ENCODE measurements around the gene PRAF2.
A peak's percentile ranks its signal among the peaks of the same experiment; 100 is the strongest.

Gene PRAF2

GRCh38 chrX:49108641-49109040, 34.8 kb upstream of the PRAF2 start:
- TF ChIP-seq RAD21 (IDR thresholded peaks at IDR 0.05; ENCODE audit: low read depth): no peak
- TF ChIP-seq EP300 (IDR thresholded peaks at IDR 0.05; ENCODE audit: borderline replicate concordance): no peak
- no peak for TF ChIP-seq EGR1 (IDR thresholded peaks at IDR 0.05)
- no peak for TF ChIP-seq USF1 (IDR thresholded peaks at IDR 0.05)
- no peak for TF ChIP-seq TCF12 (IDR thresholded peaks at IDR 0.05; ENCODE audit: low read depth)
- TF ChIP-seq CREB1 (IDR thresholded peaks at IDR 0.05; ENCODE audit: low read depth): no peak
- TF ChIP-seq NFIC (IDR thresholded peaks at IDR 0.05): no peak
- TF ChIP-seq TEAD4 (IDR thresholded peaks at IDR 0.05): no peak
- TF ChIP-seq FOXM1 (IDR thresholded peaks at IDR 0.05; ENCODE audit: borderline replicate concordance, low read depth): no peak
- no peak for TF ChIP-seq MAX (IDR thresholded peaks at IDR 0.05)
- TF ChIP-seq TAF1 (IDR thresholded peaks at IDR 0.05; ENCODE audit: low read depth): no peak
- no peak for TF ChIP-seq REST (IDR thresholded peaks at IDR 0.05; ENCODE audit: low read depth)
- TF ChIP-seq YY1 (IDR thresholded peaks at IDR 0.05; ENCODE audit: low read depth): no peak

- TF ChIP-seq USF1 (IDR thresholded peaks at IDR 0.05) (no peak), MAX (IDR thresholded peaks at IDR 0.05) (no peak), RAD21 (IDR thresholded peaks at IDR 0.05; ENCODE audit: low read depth) (peak; percentile 33), YY1 (IDR thresholded peaks at IDR 0.05; ENCODE audit: low read depth) (no peak)
Measured at GRCh38 chrX:49106930-49107329, 33.1 kb upstream of the PRAF2 start.

- TF ChIP-seq REST (IDR thresholded peaks at IDR 0.05; ENCODE audit: low read depth) (no peak), NFIC (IDR thresholded peaks at IDR 0.05) (no peak), USF1 (IDR thresholded peaks at IDR 0.05) (no peak), EP300 (IDR thresholded peaks at IDR 0.05; ENCODE audit: borderline replicate concordance) (no peak), EGR1 (IDR thresholded peaks at IDR 0.05) (no peak), TEAD4 (IDR thresholded peaks at IDR 0.05) (no peak), TCF12 (IDR thresholded peaks at IDR 0.05; ENCODE audit: low read depth) (no peak), RAD21 (IDR thresholded peaks at IDR 0.05; ENCODE audit: low read depth) (no peak), CEBPB (IDR thresholded peaks at IDR 0.05) (no peak), TAF1 (IDR thresholded peaks at IDR 0.05; ENCODE audit: low read depth) (no peak), MAX (IDR thresholded peaks at IDR 0.05) (no peak), ZBTB7A (IDR thresholded peaks at IDR 0.05; ENCODE audit: low read depth) (no peak)
Measured at GRCh38 chrX:49106296-49106695, 32.5 kb upstream of the PRAF2 start.

GRCh38 chrX:49103637-49104036, 29.8 kb upstream of the PRAF2 start:
- no peak for TF ChIP-seq REST (IDR thresholded peaks at IDR 0.05; ENCODE audit: low read depth)

- TF ChIP-seq EGR1 (IDR thresholded peaks at IDR 0.05): no peak
- TF ChIP-seq CEBPB (IDR thresholded peaks at IDR 0.05): no peak
- TF ChIP-seq REST (IDR thresholded peaks at IDR 0.05; ENCODE audit: low read depth): no peak
- TF ChIP-seq FOXM1 (IDR thresholded peaks at IDR 0.05; ENCODE audit: borderline replicate concordance, low read depth): no peak
- TF ChIP-seq USF1 (IDR thresholded peaks at IDR 0.05): no peak
- TF ChIP-seq YY1 (IDR thresholded peaks at IDR 0.05; ENCODE audit: low read depth): no peak
Measured at GRCh38 chrX:49102190-49102589, 28.4 kb upstream of the PRAF2 start.

Measured in Ishikawa (cell line).